Activated gamma-delta T cell (primary cell): Measurements from ENCODE around the gene SACS.
A peak's percentile ranks its signal among the peaks of the same experiment; 100 is the strongest.
"Not testable (repeated sequence)": the region's sequence is repeated elsewhere in the genome, so short reads cannot be mapped to it uniquely, and the experiment has no call there.

Experiments
- DNase-seq: peaks from one replicate; lab custom pipeline; 2025; lab: John Stamatoyannopoulos, UW

SACS gene

DNA sequence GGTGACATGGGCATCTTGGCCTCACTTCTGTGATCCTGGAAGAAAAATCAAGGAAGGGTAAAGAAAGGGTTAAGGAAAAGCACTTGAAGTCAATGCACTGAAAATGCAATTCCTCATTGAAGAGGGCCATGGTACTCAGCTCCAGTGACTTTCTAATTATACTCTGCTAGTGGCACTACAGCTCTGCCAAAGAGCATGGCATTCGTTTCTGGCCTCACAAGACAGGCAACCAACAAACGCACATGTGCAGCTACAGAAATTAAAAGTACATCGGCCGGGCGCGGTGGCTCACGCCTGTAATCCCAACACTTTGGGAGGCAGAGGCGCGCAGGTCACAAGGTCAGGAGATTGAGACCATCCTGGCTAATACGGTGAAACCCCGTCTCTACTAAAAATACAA is 21.8 kb downstream of the SACS start:
- no peak for DNase-seq

DNA sequence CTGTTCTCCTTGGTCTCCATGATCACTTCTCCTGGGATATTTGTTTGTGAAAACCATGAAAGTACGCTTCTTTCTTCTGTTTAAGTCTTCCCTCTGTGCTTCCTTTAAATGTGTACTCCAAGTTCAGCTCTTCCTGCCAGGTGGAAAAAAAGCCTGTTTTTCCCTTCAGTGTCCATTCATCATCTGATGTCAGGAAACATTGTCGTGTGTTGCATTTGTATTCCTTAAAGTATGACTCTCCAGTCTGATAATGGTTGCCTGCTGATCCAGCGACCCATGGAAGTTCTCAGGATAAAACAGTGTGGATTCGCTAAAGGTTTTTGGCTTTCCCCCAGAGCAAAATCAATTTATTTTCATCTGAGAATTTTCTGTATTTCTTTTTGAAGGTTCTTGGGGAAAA is 22.3 kb downstream of the SACS start:
- DNase-seq: no peak

DNA sequence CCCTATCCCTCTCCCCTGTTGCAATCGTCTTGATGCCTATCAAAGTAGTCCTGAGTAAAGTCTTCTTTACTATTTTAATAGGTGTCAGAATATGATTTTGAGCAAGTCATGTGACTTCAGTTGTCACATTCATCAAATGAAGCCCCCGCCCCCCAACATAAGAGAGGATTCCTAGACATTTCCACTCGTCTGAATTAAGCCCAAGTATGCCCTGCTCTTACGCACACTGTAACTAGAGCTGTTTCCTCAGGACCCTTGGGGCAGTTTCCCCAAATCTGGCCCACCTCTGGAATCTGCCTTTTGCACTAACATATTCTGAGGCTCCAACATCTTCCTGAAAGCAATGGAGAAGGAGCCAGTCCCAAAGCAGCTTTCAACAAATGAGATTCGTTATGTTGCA is 25.5 kb downstream of the SACS start:
- DNase-seq: no peak

DNA sequence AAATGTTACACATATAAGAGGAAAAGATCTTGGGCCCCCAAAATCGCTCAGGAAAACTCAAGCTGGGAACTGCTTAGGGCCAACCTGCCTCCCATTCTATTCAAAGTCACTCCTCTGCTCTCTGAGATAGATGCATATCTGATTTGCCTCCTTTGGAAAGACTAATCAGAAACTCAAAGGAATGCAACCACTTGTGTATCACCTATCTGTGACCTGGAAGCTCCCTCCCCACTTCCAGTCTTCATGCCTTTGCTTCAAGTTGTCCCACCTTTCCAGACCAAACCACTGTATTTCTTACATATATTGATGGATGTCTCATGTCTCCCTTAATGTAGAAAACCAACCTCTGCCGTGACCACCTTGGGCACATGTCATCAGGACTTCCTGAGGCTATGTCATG is 32.3 kb downstream of the SACS start:
- DNase-seq: not testable (repeated sequence)

DNA sequence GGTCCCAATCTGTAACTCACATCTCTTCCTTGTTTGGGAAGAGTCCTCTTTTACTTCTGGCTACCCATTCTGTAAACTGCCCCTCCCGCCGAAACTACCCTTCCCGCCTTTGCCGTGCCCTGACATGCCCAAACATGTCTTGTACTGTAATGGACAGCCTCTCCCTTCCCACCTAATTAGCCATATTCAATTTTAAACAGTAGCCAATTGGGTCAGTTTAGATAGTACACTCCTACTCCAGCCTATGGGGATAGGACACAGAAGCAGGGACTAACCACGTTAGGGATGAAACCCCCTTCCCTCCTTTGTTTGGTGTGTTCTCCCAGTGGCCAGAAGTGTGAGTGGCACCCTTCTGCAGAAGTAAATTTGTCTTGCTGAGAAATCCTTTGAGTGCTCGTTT is 34.2 kb downstream of the SACS start:
- DNase-seq: no peak

DNA sequence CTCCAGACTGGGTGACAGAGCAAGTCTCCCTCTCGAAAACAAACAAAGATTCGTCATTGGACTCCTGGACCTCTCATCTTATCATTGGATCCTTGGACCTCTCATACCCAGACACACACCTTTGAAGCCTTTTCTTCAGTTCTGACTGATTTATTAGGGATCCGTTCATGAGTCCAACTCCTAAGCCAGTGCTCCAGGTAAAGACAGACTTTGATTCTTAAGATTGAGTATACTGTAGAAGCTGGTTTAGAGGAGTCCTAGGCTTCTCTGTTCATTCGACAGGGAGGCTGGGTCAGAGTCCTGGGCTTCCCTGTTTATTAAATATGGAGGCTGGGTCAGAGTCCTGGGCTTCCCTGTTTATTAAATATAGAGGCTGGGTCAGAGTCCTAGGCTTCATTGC is 38.7 kb downstream of the SACS start:
- no peak for DNase-seq

DNA sequence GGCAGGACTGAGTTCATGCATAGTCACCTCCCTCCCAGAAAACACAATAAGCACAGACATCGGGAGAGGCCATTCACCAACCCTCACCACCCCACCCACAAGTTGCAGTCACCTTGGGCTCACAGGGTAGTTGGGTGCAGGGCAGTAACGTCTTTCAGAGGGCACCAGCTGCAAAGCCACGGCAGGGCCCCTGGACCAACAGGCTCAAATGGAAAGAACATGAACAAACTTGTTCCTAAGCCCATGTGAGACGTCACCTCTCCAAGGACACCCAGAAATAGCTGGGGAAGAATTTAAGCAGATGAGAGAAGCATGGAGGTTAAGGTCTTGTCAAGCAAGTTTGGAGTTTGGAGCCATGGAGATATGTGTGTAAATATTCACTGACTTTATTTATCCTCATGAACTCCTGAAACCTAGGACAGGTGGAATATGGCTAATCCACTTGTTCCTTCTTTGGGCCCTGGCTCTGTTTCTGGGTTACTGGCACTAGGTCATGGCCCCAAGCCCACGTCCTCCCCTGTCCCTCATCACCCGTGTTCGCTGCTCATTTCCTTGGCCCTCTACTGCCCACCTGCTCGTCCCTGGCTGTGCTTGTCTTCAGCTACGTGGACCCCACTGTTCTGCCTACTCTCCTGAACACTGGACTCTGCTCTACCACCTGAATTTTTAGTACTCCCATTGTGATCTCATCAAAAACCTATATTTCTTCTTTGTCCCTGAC is 40.4 kb downstream of the SACS start:
- no peak for DNase-seq

DNA sequence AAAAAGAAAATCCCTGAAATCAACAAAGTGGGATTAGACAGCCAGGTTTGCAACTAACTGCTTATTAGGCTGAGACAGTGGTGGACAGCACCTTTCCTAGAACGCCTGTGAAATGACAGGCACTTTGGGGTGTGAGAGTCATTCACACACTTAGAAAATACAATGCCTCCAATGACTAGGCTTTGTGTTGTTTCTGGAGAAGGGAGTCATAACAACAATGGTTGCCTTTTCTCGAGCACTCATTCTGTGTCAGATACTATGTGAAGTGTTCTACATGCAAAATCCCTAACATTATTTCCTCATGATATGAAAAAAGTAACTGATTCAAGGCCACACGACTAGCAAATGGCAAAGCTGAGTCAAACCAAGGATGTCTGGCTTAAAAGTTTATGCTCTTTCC is 41.2 kb downstream of the SACS start:
- DNase-seq: no peak

DNA sequence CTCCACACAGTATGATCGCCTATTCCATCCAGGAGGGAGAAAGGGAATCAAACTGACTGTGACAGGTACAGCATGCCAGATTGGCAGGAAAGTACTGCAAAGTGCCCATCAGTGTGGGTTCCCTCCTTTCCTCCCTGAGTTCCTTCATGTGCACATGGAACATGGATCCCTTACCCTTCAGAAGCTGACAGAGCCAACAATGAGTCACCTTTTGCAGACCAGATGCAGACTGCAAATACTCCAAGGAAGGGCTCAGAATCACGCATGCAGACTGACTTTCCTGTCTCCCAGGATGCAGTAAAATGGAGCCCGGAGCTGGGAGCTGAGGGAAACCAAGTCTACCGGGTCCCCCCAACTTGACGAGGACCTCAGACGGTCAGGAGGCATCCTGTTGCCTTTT is 41.8 kb downstream of the SACS start:
- DNase-seq: no peak

DNA sequence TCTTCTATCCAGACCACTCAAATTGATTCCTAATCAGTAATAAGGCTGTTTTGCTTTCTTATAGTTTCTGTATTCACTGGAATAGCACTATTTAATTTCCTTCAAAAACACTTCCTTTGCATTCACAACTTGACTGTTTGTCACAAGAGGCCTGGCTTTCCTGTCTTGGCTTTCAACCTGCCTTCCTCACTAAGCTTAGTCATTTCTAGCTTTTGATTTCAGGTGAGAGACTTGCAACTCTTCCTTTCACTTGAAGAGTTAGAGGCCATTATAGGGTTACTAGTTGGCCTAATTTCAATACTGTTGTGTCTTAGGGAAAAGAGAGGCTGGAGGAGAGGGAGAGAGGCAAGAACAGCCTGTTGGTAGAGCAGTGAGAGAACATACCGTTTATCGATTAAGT is 47.0 kb downstream of the SACS start:
- no peak for DNase-seq

DNA sequence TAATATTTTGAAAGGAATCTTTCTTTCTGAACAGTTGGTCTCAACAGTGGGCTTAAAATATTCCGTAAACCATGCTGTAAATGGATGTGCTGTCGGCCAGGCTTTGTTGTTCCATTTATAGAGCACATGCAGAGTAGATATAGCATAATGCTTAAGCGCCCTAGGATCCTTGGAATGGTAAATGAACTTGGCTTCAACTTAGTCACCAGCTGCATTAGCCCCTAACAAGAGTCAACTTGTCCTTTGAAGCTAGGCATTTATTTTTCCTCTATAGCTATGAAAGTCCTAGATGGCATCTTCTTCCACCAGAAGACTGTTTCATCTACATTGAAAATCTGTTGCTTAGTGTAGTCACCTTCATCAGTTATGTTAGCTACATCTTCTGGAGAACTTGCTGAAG is 47.6 kb downstream of the SACS start:
- DNase-seq: no peak

DNA sequence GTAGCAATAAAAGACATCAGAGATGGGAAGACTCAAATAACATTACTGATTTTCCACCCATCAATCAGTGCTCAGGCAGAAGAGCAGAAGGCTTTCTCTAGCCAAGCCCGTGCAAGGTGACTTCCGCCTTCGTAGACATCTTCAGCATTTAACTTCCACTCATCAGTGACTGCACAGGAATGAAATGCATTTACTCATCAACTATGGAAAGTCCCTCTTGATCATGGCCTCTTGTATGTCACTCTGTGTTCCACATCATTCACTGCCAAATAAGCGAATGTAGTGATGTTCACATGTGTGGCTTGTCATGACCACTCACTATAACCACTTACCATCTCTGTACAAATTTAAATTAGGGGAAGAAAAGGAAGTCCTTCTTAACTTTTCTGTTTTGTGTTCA is 49.4 kb downstream of the SACS start:
- no peak for DNase-seq

DNA sequence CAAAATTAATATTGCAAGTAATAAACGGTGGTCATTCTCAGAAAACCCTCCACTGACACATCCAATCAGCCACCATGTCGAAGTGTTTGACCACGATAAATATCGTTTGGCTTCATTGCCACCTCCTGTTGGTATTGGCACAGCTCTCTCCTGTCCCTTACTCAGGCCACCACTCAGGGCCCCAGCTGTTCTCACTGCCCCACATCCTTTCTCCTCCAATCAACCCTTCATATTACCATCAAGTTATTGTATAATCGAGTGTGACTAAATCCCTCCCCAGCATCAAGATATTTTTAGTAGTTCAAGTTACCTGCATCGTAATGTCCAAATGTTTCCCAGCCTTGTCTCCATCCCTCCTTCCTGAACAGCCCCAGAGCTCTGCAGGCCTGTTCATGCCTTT is 50.4 kb downstream of the SACS start:
- no peak for DNase-seq

DNA sequence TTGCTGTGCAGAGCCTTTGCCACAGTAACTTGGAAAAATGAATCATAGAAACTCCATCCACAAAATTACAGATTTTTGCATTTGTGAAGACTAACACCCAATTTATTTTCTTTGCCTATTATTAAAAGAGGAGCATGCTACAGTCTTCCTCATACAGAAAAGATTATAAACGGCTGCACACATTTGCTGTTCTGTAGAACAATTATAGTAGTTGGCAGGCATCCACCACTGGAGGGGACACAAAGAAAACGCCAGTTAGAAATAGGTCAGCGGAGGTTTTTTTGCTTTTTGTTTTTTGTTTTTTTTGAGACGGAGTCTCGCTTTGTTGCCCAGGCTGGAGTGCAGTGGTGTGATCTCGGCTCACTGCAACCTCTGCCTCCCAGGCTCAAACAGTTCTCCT is 51.6 kb downstream of the SACS start:
- DNase-seq: no peak

DNA sequence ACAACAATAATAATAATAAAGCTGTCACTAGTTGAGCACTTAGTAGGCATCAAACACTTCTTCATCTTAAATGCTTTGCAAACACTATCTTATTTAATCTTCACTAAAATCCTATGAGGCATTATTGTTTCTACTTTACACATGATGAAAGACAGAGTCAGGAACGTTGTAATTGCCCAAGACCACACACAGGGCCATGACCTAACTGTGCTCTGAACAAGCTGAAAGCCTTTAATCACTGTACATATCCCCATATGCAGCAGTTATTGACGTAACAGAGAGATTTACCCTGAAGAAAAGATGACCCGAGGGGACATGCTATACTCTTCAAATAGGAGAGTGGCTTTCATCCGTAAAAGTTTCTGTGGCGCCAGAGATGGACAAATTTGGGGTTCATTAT is 53.0 kb downstream of the SACS start:
- DNase-seq: no peak

DNA sequence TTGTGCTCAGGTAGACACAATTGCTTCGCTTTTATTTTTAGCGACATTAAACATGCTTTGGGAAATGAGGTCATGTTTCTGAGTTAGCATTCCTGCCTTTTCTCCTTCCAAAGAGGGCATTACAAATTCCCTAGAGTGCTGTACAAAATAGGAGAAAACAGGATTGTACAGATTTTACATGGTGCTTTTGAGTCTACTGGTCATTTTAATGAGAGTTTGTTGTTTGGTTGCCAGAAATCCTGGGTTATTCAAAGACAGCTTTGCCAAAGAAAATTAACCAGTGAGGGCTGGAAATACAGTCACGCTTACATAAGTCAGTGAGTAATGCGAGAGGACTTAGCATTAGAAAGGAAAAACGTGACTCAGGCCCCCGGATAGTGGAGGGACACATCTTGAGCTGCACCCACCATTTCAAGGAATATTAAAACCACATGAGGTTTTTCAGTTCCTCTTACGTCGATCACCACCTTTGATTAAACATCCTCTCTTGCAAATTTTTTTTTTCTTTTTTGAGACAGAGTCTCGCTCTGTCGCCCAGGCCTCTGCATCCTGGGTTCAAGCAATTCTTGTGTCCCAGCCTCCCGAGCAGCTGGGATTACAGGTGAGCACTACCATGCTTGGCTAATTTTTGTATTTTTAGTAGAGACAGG is 55.4 kb downstream of the SACS start:
- no peak for DNase-seq

DNA sequence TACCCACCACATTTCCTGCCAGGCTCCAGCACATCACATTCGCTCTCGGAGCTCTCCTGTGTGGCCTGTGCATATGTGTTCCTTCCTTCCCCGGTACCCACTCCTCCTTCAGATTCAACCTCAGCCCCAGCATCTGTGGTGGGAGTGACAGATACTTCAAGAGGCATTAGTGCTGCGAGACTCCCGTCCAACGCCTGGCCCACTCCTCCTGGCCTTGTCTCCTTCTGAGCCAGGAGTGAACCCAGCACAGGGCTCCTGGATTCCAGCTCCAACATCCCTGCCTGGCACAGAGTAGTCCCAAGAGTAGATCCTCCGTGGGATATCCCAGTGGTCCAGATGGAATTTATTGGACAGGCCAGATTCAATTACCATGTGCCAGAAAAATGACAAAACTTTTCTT is 55.9 kb downstream of the SACS start:
- DNase-seq: no peak

DNA sequence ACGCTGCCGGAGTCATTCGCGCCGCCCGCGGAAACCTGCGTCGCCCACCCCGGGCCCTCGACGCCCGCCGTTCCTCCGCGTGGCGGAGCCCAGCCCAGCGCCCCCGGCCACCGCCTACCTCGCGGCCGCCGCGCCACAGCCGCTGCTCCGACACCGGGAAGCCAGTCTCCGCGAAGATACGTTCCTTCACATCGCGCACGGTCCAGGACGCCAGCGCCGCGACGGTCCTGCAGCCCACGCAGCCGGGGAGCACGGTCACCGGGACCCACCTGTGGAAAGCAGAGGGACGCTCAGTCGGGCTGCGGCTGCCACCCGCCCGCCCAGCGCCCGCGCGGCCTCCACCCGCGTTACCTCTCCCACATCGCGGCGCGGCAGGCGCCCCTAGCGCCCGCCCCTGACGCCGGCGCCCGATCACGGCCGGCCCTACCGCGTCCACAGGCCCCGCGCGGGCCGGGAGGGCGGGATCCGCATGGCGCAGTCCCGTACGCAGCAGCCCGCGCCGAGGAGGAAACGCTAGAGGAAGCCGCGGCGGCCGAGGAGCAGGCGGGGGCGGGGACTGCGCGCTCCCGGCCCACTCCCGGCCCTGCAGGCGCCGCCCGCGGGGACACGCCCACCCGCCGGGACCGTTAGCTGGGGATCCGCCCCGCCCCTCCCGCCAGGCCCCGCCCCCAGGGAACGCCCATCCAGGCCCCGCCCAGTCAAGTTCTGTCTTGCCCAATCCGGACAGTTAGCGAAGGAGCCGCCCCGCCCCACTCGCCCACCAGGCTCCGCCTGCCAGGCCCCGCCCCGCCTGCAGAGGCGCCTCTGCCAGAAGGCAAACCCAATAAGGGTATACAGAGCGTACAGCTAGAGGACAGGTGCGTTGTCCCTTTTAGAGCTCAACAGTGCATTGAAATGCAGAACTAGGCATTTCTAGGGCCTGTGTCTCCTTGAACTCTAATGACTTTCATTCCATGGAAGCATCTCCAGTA is 58.2 kb downstream of the SACS start:
- DNase-seq: peak; percentile 98

DNA sequence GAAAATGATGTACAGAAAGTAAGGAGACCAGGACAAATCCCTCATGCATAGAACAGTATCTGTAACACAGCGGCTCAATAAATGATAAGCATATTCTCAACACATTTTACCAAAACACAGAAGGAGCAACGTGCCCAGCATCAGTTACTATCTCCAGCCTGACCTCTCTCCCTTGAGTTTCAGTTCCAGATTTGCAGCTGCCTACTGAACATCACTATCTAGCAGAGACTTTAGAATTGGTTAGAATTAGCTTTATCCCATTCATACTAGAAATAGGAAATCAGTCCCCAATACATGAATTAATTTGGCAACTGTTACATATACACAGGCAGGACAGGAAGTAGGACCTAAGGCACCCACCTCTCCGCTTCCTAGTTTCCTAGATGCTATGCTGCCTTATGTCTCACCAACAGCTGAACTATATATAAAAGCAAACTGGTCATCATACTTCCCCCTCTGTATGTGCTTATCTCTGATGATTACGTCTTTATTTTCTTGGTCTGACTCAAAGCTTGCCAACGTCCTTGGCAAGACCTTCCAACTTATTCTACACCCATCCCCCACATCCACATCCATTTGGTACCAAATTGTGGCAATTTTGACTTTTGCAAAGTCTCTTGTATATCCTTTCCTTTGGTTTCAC is 61.1 kb downstream of the SACS start:
- no peak for DNase-seq

DNA sequence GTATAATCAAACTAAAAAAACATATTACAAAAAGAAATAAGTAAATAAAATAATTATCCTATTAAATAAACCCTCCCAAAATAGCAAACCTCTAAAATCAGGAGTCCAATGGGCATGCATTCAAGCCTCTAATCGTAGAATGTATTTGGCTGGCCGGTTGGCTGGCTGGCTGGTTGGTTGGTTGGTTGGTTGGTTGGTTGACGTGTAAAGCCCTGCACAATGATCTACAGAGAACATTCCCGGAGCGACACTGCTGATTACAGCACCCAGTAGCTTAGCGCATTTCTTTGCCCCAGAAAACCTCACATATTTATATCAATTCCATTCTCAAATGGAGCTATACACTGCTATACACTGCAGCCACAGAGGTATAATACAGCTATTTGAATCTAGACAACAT is 65.6 kb downstream of the SACS start:
- DNase-seq: no peak

DNA sequence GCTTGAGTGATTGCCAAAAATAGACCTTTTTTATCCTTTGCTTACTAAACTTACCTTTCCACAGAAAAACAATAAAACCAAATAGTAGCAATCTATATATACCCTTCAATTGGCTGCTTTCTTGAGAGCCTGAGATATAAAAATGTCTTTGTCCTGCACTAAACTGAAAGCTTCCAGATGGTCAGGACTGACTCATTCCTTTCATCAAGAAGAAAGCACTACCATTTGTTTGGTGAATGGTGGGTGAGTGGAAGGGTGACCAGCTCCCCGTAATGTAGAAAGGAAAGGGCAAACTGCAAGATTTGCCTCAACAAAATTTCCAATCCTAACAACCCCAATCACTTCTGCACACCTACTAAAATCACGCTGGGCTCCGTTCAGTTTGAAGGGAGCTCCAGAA is 67.8 kb downstream of the SACS start:
- no peak for DNase-seq

DNA sequence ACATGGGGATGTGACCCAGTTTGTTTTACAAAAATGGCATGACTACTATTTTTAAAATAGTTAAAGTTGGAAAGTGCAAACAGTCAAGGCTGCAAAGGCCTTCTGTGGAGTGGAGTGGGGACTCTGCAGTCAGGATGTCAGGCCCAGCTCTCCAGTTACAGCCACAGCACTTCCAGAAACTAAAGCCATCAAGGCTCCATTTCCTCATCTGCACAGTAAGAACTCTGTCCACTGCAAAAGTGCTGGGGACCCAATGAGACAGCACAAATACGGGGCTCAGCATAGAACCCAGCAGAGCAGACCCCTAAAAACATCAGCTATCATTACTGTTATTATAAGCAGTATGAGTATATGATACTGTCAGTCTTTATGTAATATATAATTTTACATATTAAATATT is 73.6 kb downstream of the SACS start:
- no peak for DNase-seq
